ENCODE data around the gene LRCH1. TPM values are rescaled to one million over a fixed set of nuclear protein-coding genes. Genes with fewer than 3 reads are reported as not detected.
A peak's percentile ranks its signal among the peaks of the same experiment; 100 is the strongest.

LRCH1 gene
- total RNA-seq, 1 donor from 2014 or later = 17.0 TPM

- no peak overlapping the region for H3K4me3 ChIP-seq (ENCODE audit: low read depth, low read length)
- no peak for DNase-seq (ENCODE audit: low read depth)
- TF ChIP-seq CTCF (conservative IDR thresholded peaks at IDR 0.05; ENCODE audit: low read depth, low read length) = no peak
Observed at GRCh38 chr13:46672338-46673090, 119.5 kb downstream of the LRCH1 start.

GRCh38 chr13:46675016-46675415 lies 122.0 kb downstream of the LRCH1 start:
- no peak for DNase-seq (ENCODE audit: low read depth)
- no peak overlapping the region for H3K4me3 ChIP-seq (ENCODE audit: low read depth, low read length)
- TF ChIP-seq CTCF (conservative IDR thresholded peaks at IDR 0.05; ENCODE audit: low read depth, low read length) = no peak

- no peak for DNase-seq (ENCODE audit: low read depth)
- H3K4me3 ChIP-seq (ENCODE audit: low read depth, low read length) = no peak overlapping the region
- no peak for TF ChIP-seq CTCF (conservative IDR thresholded peaks at IDR 0.05; ENCODE audit: low read depth, low read length)
Observed at GRCh38 chr13:46676378-46676725, 123.4 kb downstream of the LRCH1 start.

- TF ChIP-seq CTCF (conservative IDR thresholded peaks at IDR 0.05; ENCODE audit: low read depth, low read length) = peak; percentile 33
- H3K4me3 ChIP-seq (ENCODE audit: low read depth, low read length) = peak overlapping the region; percentile 41
- DNase-seq (ENCODE audit: low read depth) = peak; percentile 64
Observed at GRCh38 chr13:46679369-46680120, 126.6 kb downstream of the LRCH1 start.

GRCh38 chr13:46682015-46682414 lies 129.0 kb downstream of the LRCH1 start:
- TF ChIP-seq CTCF (conservative IDR thresholded peaks at IDR 0.05; ENCODE audit: low read depth, low read length) = no peak
- DNase-seq (ENCODE audit: low read depth) = no peak

GRCh38 chr13:46682707-46683106 lies 129.7 kb downstream of the LRCH1 start:
- DNase-seq (ENCODE audit: low read depth) = no peak
- no peak for TF ChIP-seq CTCF (conservative IDR thresholded peaks at IDR 0.05; ENCODE audit: low read depth, low read length)
- H3K4me3 ChIP-seq (ENCODE audit: low read depth, low read length) = no peak overlapping the region

More at GRCh38 chr13:46682015-46682414, 129.0 kb downstream of the LRCH1 start:
- no peak overlapping the region for H3K4me3 ChIP-seq (ENCODE audit: low read depth, low read length)

Data from epithelial cell of proximal tubule (primary cell).